ENCODE measurements around the gene CARD11.

Gene CARD11

GRCh38 chr7:3013975-3014792, 29.5 kb downstream of the CARD11 start:
- no peak overlapping the region for H3K27ac Mint-ChIP-seq
- ATAC-seq = no peak
- H3K9me3 Mint-ChIP-seq = peaks cover 2% of the 10 kb centered on the region
- H3K27me3 Mint-ChIP-seq = no peaks in the 10 kb centered on the region
- H3K36me3 Mint-ChIP-seq = peaks cover 70% of the 10 kb centered on the region
- no peak overlapping the region for H3K4me3 Mint-ChIP-seq
- H3K4me1 Mint-ChIP-seq = peaks cover 65% of the 10 kb centered on the region

GRCh38 chr7:3011211-3011852, 32.3 kb downstream of the CARD11 start:
- H3K36me3 Mint-ChIP-seq = peaks cover 81% of the 10 kb centered on the region
- peaks cover 82% of the 10 kb centered on the region for H3K4me1 Mint-ChIP-seq
- H3K27ac Mint-ChIP-seq = peak overlapping the region; percentile 46
- H3K27me3 Mint-ChIP-seq = no peaks in the 10 kb centered on the region
- peaks cover 6% of the 10 kb centered on the region for H3K9me3 Mint-ChIP-seq
- H3K4me3 Mint-ChIP-seq = no peak overlapping the region
- no peak for ATAC-seq

- Mint-ChIP-seq H3K9me3 (peaks cover 6% of the 10 kb centered on the region), H3K36me3 (peaks cover 83% of the 10 kb centered on the region), H3K27ac (peak overlapping the region; percentile 46), H3K27me3 (no peaks in the 10 kb centered on the region), H3K4me3 (no peak overlapping the region), H3K4me1 (peaks cover 81% of the 10 kb centered on the region)
- no peak for ATAC-seq
Observed at GRCh38 chr7:3010161-3010560, 33.5 kb downstream of the CARD11 start.

GRCh38 chr7:3009086-3009485, 34.6 kb downstream of the CARD11 start:
- peaks cover 75% of the 10 kb centered on the region for H3K4me1 Mint-ChIP-seq

GRCh38 chr7:3008386-3008785, 35.3 kb downstream of the CARD11 start:
- ATAC-seq = no peak
- peaks cover 4% of the 10 kb centered on the region for H3K9me3 Mint-ChIP-seq
- H3K27me3 Mint-ChIP-seq = no peaks in the 10 kb centered on the region
- peak overlapping the region; percentile 42 for H3K27ac Mint-ChIP-seq
- H3K36me3 Mint-ChIP-seq = peaks cover 72% of the 10 kb centered on the region
- H3K4me3 Mint-ChIP-seq = no peak overlapping the region
- peaks cover 75% of the 10 kb centered on the region for H3K4me1 Mint-ChIP-seq

More at GRCh38 chr7:3009086-3009485, 34.6 kb downstream of the CARD11 start:
- no peak overlapping the region for H3K4me3 Mint-ChIP-seq
- H3K9me3 Mint-ChIP-seq = peaks cover 6% of the 10 kb centered on the region
- peaks cover 72% of the 10 kb centered on the region for H3K36me3 Mint-ChIP-seq
- no peaks in the 10 kb centered on the region for H3K27me3 Mint-ChIP-seq
- ATAC-seq = no peak
- H3K27ac Mint-ChIP-seq = peak overlapping the region; percentile 42

- Mint-ChIP-seq H3K4me1 (peaks cover 70% of the 10 kb centered on the region), H3K27me3 (no peaks in the 10 kb centered on the region), H3K9me3 (peaks cover 4% of the 10 kb centered on the region), H3K27ac (peak overlapping the region; percentile 42), H3K4me3 (no peak overlapping the region), H3K36me3 (peaks cover 66% of the 10 kb centered on the region)
- no peak for ATAC-seq
Observed at GRCh38 chr7:3007696-3008095, 36.0 kb downstream of the CARD11 start.

- Mint-ChIP-seq H3K4me1 (peaks cover 58% of the 10 kb centered on the region), H3K9me3 (peaks cover 4% of the 10 kb centered on the region), H3K27ac (no peak overlapping the region), H3K27me3 (no peaks in the 10 kb centered on the region), H3K4me3 (no peak overlapping the region), H3K36me3 (peaks cover 67% of the 10 kb centered on the region)
- no peak for ATAC-seq
Observed at GRCh38 chr7:3005257-3005656, 38.4 kb downstream of the CARD11 start.

GRCh38 chr7:3003936-3004335, 39.7 kb downstream of the CARD11 start:
- no peak overlapping the region for H3K4me3 Mint-ChIP-seq
- peaks cover 55% of the 10 kb centered on the region for H3K4me1 Mint-ChIP-seq
- H3K27me3 Mint-ChIP-seq = no peaks in the 10 kb centered on the region
- no peak overlapping the region for H3K27ac Mint-ChIP-seq
- H3K9me3 Mint-ChIP-seq = peaks cover 4% of the 10 kb centered on the region
- no peak for ATAC-seq
- H3K36me3 Mint-ChIP-seq = peaks cover 67% of the 10 kb centered on the region

- H3K27ac Mint-ChIP-seq = no peak overlapping the region
- H3K27me3 Mint-ChIP-seq = no peaks in the 10 kb centered on the region
- no peak overlapping the region for H3K4me3 Mint-ChIP-seq
- H3K9me3 Mint-ChIP-seq = no peaks in the 10 kb centered on the region
- H3K36me3 Mint-ChIP-seq = peaks cover 63% of the 10 kb centered on the region
- peaks cover 47% of the 10 kb centered on the region for H3K4me1 Mint-ChIP-seq
- no peak for ATAC-seq
Observed at GRCh38 chr7:3002631-3003030, 41.0 kb downstream of the CARD11 start.

GRCh38 chr7:3000566-3000965, 43.1 kb downstream of the CARD11 start:
- Mint-ChIP-seq H3K36me3 (peaks cover 64% of the 10 kb centered on the region), H3K27ac (no peak overlapping the region), H3K4me3 (no peak overlapping the region), H3K9me3 (peaks cover 4% of the 10 kb centered on the region), H3K27me3 (no peaks in the 10 kb centered on the region), H3K4me1 (peaks cover 31% of the 10 kb centered on the region)
- no peak for ATAC-seq

- peaks cover 30% of the 10 kb centered on the region for H3K4me1 Mint-ChIP-seq
- H3K36me3 Mint-ChIP-seq = peaks cover 79% of the 10 kb centered on the region
- peaks cover 11% of the 10 kb centered on the region for H3K9me3 Mint-ChIP-seq
- H3K4me3 Mint-ChIP-seq = no peak overlapping the region
- peak overlapping the region; percentile 48 for H3K27ac Mint-ChIP-seq
- no peak for ATAC-seq
- no peaks in the 10 kb centered on the region for H3K27me3 Mint-ChIP-seq
Observed at GRCh38 chr7:2999078-2999500, 44.6 kb downstream of the CARD11 start.

GRCh38 chr7:2997014-2997413, 46.7 kb downstream of the CARD11 start:
- no peak for ATAC-seq
- Mint-ChIP-seq H3K27me3 (no peaks in the 10 kb centered on the region), H3K27ac (no peak overlapping the region), H3K4me1 (peaks cover 25% of the 10 kb centered on the region), H3K4me3 (no peak overlapping the region), H3K9me3 (peaks cover 12% of the 10 kb centered on the region), H3K36me3 (peaks cover 82% of the 10 kb centered on the region)

- Mint-ChIP-seq H3K36me3 (peaks cover 83% of the 10 kb centered on the region), H3K9me3 (peaks cover 15% of the 10 kb centered on the region), H3K4me3 (no peak overlapping the region), H3K27ac (no peak overlapping the region), H3K27me3 (no peaks in the 10 kb centered on the region), H3K4me1 (peaks cover 20% of the 10 kb centered on the region)
- no peak for ATAC-seq
Observed at GRCh38 chr7:2996141-2996540, 47.5 kb downstream of the CARD11 start.

- peaks cover 18% of the 10 kb centered on the region for H3K9me3 Mint-ChIP-seq
- no peak for ATAC-seq
- H3K36me3 Mint-ChIP-seq = peaks cover 90% of the 10 kb centered on the region
- H3K27me3 Mint-ChIP-seq = no peaks in the 10 kb centered on the region
- H3K27ac Mint-ChIP-seq = no peak overlapping the region
- peaks cover 13% of the 10 kb centered on the region for H3K4me1 Mint-ChIP-seq
- H3K4me3 Mint-ChIP-seq = no peak overlapping the region
Observed at GRCh38 chr7:2993868-2994267, 49.8 kb downstream of the CARD11 start.

GRCh38 chr7:2993396-2993795, 50.3 kb downstream of the CARD11 start:
- H3K4me1 Mint-ChIP-seq = peaks cover 18% of the 10 kb centered on the region
- ATAC-seq = no peak
- no peak overlapping the region for H3K4me3 Mint-ChIP-seq
- peaks cover 22% of the 10 kb centered on the region for H3K9me3 Mint-ChIP-seq
- H3K27ac Mint-ChIP-seq = no peak overlapping the region
- H3K27me3 Mint-ChIP-seq = no peaks in the 10 kb centered on the region
- peaks cover 93% of the 10 kb centered on the region for H3K36me3 Mint-ChIP-seq
